HG02973 (cell line): ENCODE measurements around the gene ADAM23.

ENCODE experiments used
- ATAC-seq: cut with Tn5 transposase; IDR thresholded peaks from one replicate; pipeline ENCODE4 v1.9.1; 2021; ENCODE audit warnings: moderate library complexity; ENCODE audit not compliant: unreplicated experiment

Gene ADAM23

GRCh38 chr2:206438196-206438724 is 5.1 kb upstream of the ADAM23 start:
- ATAC-seq, result no peak

GRCh38 chr2:206442474-206442832 is 879 bp upstream of the ADAM23 start:
- ATAC-seq, result no peak

- ATAC-seq, result peak; percentile 42
Observed at GRCh38 chr2:206443735-206444527, 599 bp downstream of the ADAM23 start.

DNA sequence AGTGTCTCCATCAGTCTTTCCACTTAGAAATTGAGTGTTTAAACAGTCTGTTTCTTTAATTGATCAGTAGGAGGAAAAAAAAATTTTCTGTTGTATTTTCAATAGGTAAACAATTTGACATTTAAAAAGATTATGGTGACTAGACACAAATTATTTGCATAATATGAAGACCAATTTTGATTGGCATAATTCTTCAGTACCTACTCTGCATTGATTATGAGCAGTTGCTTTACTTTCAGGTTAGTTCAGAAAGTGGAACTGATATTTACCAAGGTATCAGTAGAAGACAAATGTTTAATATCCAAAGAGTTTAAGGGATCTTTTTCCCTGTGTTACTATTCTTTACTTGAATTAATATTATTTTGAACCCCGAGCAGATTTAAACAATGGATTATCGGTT is 2.6 kb downstream of the ADAM23 start:
- no peak for ATAC-seq

DNA sequence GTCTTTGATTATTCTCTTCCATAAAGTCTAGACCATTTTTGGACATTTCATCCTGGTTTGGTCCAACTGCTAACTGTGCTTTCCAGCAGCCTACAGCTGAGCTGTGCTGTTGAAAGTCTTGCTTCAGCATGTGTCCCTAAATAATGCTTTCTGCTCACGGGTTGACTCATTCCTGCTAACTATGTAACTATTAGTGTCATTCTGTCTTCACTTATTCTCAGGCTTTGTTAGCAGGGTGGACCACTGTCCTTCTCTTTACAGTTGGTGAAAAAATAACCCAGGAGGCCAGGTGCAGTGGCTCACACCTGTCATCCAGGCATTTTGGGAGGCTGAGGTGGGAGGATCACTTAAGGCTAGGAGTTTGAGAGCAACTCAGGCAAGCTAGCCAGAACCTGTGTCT is 8.9 kb downstream of the ADAM23 start:
- ATAC-seq, result peak; percentile 68

DNA sequence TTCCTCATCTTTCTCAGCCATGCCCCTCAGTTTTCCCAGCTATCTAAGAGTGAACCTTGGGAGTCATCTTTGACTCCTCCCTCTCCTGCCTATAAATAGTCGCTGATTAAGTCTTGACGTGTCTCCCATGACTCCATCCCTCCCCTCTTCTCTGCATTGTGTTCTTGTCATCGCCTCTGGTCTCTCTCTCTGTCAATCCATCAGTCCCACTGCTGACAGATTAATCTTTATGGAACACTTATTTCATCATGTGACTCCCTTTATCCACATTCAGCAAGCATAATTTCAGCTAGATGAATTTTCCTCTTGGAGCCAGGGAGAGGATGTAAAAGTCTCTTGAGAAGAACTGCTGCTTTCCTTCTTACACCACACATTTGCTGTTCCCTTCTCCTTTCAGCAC is 9.4 kb downstream of the ADAM23 start:
- ATAC-seq, result no peak

- no peak for ATAC-seq
Observed at GRCh38 chr2:206456078-206456754, 12.9 kb downstream of the ADAM23 start.

DNA sequence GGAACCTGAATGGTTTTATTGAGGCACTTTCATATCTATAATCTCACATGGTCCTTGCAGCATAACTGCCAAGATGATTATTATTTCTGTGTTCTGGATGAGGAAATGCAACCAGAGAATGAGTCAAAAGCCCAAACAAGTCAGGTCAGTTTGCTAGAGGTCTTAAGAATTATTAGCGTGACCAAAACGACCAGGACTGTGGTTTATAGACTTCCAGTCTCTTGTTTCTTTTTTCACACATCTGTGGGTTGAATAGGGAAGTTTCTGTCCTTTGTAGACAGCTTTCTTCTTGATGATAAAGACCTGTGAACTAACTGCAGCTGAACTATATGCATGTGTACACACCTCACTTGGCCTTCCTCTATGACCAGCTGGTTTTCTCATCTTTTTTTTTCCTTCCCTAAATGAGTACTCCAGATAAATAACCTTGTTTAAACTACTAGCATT is 13.9 kb downstream of the ADAM23 start:
- peak; percentile 88 for ATAC-seq

GRCh38 chr2:206462240-206462854 is 19.0 kb downstream of the ADAM23 start:
- no peak for ATAC-seq

DNA sequence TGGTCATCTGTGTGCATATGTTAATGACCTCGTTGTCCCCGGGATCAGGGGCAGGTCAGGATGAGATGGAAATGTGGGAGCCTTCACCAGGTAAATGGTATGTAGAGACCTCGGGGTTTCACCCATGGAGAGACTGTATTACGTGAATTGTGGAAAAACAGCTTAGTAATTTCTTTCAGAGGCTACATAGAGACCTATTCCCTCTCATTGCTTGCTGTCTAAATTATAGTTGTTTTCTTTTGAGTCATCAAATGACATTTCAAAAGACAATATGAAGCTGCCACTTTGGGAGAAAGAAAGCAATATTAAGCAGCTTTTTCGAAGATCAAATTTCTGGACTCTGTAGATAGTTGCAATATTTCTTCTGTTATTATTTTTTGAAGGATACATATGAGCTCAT is 20.4 kb downstream of the ADAM23 start:
- ATAC-seq, result no peak

- ATAC-seq, result no peak
Observed at GRCh38 chr2:206464597-206464996, 21.3 kb downstream of the ADAM23 start.

GRCh38 chr2:206471524-206472062 is 28.3 kb downstream of the ADAM23 start:
- no peak for ATAC-seq

GRCh38 chr2:206472094-206472493 is 28.8 kb downstream of the ADAM23 start:
- ATAC-seq, result no peak

GRCh38 chr2:206474099-206474498 is 30.8 kb downstream of the ADAM23 start:
- no peak for ATAC-seq

GRCh38 chr2:206477296-206477695 is 34.0 kb downstream of the ADAM23 start:
- no peak for ATAC-seq

DNA sequence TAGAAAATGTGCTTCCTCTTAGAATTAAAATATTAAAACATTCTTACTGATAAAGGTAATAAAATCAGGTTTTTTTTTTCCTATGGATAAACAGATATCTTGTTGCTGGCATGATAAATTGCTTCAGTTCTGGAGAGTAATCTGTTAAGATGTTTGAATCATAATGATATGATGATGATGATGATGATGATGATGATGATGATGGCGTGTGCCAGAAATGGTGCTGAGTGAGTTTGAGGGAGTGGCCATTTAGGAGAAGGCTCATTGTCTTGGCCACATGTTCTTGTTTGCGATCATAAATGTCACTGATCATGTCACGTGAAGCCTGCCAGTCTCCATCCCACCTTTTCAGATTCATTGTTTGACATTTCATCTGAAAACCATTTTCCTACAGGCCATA is 35.0 kb downstream of the ADAM23 start:
- no peak for ATAC-seq

- ATAC-seq, result no peak
Observed at GRCh38 chr2:206480161-206480560, 36.8 kb downstream of the ADAM23 start.

GRCh38 chr2:206480620-206481019 is 37.3 kb downstream of the ADAM23 start:
- no peak for ATAC-seq

DNA sequence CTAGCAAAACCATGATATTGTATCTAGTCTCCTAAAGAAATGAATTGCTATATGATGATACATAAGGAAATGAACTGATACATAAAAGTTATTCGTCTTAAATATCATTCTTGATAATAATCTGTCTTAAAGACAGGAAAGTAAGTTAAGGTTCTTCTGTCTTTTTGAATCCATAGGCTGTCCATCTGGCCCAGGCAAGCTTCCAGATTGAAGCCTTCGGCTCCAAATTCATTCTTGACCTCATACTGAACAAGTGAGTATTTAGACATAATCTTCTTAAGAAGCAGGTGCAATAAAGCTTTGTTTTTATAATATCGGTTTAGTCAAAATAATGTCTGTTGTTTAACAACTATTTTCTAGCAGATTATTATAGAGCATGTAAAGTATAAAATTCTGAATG is 37.7 kb downstream of the ADAM23 start:
- no peak for ATAC-seq

GRCh38 chr2:206482123-206482522 is 38.8 kb downstream of the ADAM23 start:
- ATAC-seq, result no peak

GRCh38 chr2:206482633-206483032 is 39.3 kb downstream of the ADAM23 start:
- ATAC-seq, result no peak

DNA sequence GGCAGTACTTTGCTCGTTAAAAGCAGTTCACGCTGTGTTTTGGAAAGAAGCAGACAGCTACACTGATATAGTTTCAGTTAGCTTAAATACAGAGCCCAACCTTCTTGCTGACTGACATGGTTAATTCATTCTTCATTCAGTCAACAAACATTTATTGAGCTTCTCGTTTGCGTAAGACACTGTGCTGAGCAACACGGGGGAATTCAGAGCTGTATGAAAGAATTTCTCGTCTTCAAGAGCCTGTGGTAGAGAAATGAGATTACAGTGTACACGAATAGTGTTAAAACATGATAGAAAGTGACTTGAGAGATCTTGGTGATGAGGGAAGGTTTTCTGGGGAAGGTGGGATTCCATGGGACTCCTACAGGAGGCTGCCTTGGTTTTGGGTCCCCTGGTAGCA is 44.7 kb downstream of the ADAM23 start:
- ATAC-seq, result no peak
